NCI-H1930 (cell line): ENCODE measurements around the gene HAGHL.

Source experiments
- DNase-seq, 2 experiments: peaks; one replicate each; lab custom pipeline; 2025; lab: John Stamatoyannopoulos, UW

HAGHL gene

GRCh38 chr16:754656-755055 is 27.8 kb downstream of the HAGHL start:
- no peak for DNase-seq

DNA sequence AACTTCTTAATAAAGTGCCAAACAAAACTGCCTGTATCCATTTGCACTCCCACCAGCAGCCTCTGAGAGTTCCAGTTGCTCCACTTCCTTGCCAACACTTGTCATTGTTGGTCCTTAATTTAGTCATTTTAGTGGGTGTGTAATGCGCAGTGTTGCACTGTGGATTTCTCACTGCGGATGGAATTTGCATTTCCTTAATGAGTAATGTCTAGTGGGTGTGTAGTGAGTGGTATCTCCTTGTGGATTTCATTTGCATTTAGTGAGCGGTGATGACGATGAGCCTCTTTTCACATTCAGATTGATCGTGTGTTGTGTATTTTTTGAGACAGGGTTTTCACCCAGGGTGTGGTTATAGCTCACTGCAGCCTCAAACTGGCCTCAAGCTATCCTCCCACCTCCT is 29.5 kb downstream of the HAGHL start:
- DNase-seq = no peak

DNA sequence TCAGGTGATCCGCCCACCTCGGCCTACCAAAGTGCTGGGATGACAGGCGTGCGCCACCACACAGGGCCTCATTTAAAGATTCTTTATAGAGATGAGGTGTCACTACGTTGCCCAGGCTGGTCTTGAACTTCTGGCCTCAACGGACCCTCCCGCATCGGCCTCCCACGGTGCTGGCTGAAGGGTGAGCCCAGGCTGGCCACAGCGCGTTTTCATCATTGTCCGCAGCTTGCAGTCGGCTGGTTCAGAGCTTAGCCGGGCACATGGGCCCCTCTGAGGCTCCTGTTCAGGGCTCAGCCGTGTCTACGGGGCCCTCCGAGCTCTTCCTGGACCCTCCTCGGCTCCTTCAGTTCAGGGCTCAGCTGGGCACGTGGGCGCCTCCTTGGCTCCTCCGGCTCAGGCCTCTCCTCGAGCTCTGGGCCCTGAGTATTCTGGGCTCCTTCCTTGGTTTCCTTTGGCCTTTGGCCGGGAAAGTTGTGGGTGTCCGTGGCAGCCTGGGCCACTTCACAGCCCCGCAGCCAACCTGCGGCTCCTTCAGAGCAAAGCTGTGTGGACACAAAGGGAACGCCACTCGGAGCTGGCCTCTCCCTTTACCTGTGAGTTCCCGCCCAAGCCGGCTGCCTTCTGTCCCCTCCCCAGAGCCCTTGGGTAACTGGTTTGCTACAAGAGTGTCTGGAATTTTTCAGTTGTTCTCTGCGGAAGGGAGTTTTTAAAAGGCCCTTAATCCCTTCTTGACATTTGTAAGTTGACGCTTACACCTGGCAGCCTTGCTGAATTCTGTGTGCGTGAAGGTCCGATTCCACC is 32.4 kb downstream of the HAGHL start:
- no peak for DNase-seq

GRCh38 chr16:760065-760464 is 33.2 kb downstream of the HAGHL start:
- no peak for DNase-seq

- DNase-seq = no peak
Observed at GRCh38 chr16:760545-761343, 33.8 kb downstream of the HAGHL start, which contains the start of gene MSLN. TSS of gene MSLN (plus strand) at chr16:760734. CDS start at chr16:762681, 1,947 bp downstream.

- no peak for DNase-seq
Observed at GRCh38 chr16:761625-762513, 35.0 kb downstream of the HAGHL start.

DNA sequence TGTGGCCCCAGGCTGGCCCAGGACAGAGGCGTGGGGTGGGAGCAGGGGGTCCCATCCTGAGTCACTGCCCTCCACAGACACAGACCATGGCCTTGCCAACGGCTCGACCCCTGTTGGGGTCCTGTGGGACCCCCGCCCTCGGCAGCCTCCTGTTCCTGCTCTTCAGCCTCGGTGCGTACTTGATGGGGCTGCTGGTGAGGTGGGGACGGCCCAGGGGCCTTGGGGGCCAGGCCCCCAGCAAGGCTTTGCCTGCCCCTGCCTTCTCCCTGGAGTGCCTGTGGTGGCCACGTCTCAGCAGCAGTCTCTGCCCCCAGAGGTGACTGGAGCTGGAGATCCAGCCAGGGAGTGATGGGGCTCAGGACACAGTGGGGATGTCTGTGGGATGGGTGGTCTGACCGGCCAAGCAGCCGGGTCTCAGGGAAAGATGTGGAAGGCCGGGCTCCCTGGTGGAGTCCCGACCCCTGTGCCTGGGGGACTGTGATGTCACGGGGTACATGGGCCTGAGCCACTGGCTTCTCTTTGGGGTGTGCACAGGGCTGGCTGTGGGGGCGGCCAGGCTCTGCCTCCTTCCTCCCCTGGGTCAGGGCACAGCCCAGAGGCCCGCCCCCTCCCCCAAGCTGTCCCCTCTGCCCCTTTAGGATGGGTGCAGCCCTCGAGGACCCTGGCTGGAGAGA is 35.8 kb downstream of the HAGHL start:
- DNase-seq = no peak

- no peak for DNase-seq
Observed at GRCh38 chr16:763369-764183, 36.7 kb downstream of the HAGHL start.

DNA sequence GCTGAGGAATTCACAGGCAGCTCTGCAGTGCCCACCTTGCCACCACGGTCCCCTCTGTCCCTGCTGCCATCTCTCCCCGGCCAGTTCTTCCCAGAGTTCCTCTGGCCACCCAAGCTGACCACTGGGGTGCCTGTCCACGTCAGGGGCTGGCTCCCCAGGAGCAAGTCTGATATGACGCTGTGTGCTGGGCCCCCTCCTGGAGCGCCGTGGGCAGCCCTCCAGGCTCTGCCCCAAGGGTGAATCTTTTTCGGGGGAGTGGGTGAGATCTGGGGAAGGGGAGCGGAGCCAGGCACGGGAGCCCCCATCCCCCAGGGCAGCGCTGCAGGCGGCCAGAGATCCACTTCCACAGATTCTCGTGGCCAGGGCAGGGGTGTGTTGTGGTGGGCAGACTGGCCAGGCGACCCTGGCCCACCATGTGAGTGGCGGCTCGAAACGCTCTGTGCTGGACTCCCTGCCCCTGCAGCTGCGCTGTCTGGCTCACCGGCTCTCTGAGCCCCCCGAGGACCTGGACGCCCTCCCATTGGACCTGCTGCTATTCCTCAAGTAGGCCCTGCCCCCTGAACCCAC is 37.4 kb downstream of the HAGHL start:
- no peak for DNase-seq

DNA sequence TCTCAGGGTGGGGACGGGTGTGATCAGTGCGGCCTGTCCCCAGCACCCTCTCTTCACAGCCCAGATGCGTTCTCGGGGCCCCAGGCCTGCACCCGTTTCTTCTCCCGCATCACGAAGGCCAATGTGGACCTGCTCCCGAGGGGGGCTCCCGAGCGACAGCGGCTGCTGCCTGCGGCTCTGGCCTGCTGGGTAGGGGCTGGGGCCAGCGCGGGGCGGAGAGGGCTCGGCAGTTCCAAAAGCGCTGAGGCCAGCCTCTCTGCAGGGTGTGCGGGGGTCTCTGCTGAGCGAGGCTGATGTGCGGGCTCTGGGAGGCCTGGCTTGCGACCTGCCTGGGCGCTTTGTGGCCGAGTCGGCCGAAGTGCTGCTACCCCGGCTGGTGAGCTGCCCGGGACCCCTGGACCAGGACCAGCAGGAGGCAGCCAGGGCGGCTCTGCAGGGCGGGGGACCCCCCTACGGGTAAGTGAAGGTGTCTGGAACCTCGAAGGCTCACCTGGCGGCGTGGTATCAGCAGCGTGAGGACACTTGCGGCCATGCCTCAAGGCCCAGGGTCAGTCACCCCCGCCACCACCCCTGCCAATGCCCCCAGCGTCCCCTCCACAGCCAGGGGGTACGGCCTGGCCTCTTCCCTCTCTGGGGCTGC is 38.1 kb downstream of the HAGHL start:
- DNase-seq = no peak

DNA sequence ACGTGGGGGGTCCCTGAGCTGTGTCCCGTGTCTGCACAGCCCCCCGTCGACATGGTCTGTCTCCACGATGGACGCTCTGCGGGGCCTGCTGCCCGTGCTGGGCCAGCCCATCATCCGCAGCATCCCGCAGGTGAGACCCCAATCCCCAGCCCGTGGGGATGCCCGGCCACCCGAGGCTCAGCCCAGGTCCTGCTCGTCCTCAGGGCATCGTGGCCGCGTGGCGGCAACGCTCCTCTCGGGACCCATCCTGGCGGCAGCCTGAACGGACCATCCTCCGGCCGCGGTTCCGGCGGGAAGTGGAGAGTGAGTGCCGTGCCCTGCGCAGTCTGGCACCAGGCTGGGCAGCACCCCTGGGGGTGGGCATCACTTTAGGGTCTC is 38.6 kb downstream of the HAGHL start:
- no peak for DNase-seq

GRCh38 chr16:766008-766819 is 39.3 kb downstream of the HAGHL start:
- no peak for DNase-seq

- no peak for DNase-seq
Observed at GRCh38 chr16:766820-767640, 40.1 kb downstream of the HAGHL start.

DNA sequence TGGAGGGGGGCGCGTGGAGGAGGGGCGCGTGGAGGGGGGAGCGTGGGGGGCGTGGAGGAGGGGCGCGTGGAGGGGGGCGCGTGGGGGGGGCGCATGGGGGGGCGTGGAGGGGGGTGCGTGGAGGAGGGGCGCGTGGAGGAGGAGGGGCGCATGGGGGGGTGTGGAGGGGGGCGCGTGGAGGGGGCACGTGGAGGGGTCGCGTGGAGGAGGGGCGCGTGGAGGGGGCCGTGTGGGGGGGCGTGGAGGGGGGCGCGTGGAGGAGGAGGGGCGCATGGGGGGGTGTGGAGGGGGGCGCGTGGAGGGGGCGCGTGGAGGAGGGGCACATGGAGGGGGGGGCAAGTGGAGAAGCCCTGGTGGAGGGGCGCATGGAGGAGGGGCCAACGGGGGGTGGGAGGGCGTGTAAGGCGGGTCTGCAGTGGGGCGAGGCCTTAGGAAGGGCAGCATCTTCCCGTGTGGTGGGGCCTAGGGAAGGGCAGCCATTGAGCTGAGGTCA is 40.9 kb downstream of the HAGHL start:
- DNase-seq = no peak

DNA sequence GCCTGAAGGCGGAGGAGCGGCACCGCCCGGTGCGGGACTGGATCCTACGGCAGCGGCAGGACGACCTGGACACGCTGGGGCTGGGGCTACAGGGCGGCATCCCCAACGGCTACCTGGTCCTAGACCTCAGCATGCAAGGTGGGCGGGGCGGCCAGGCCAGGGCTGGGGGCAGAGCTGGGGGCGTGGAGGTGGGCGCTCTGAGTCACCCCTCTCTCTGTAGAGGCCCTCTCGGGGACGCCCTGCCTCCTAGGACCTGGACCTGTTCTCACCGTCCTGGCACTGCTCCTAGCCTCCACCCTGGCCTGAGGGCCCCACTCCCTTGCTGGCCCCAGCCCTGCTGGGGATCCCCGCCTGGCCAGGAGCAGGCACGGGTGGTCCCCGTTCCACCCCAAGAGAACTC is 41.5 kb downstream of the HAGHL start:
- no peak for DNase-seq

GRCh38 chr16:769184-769784 is 42.4 kb downstream of the HAGHL start:
- no peak for DNase-seq

DNA sequence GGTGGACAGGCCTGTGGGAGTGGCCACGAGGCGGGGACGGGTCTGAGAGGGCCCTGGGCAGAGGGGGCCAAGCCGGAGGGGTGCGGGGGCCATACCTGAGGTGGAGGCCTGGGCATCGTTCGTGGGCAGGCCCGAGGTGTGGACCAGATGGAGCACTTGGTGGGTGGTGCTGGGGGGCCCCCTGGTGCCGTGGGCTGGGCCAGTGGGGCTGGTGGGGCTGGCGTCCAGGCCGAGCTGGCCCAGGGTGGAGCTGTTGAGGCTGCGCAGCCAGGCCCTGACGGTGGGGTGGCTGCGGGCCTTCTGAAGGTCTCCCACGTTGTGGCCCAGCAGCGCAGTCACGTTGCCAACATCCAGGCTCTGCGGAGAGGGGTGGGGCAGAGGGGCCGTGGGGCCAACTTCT is 43.0 kb downstream of the HAGHL start:
- DNase-seq = no peak

GRCh38 chr16:770411-770810 is 43.5 kb downstream of the HAGHL start:
- DNase-seq = no peak
